HEK293T (cell line): ENCODE data around the gene CDH4.

Experiments used
- CTCF ChIA-PET: fragments of 350-600 bp; formaldehyde crosslinking; extraction: SDS; loops from one replicate; lab custom pipeline; 2021; ENCODE audit warnings: antibody characterized with exemption, inconsistent platforms; lab: Yijun Ruan, JAX
- POLR2A ChIA-PET: fragments of 350-600 bp; formaldehyde crosslinking; extraction: SDS; loops from one replicate; lab custom pipeline; 2020; ENCODE audit warnings: antibody characterized with exemption, inconsistent platforms; lab: Yijun Ruan, JAX
- DNase-seq: peaks from one replicate; pipeline ENCODE4 v3.0.0; 2012; ENCODE audit warnings: mixed read lengths; ENCODE audit errors: extremely low spot score
- ARNT ChIP-seq: fragments of 450-650 bp; IDR thresholded peaks from 2 replicates; pipeline ENCODE4 v1.6.1; 2017; ENCODE audit warnings: mild to moderate bottlenecking
- BHLHE40 ChIP-seq: fragments of 450-650 bp; IDR thresholded peaks from 2 replicates; pipeline ENCODE4 v1.6.1; 2016; ENCODE audit warnings: mild to moderate bottlenecking, moderate library complexity, borderline replicate concordance
- CTBP1 ChIP-seq: fragments of 450-650 bp; IDR thresholded peaks from 2 replicates; pipeline ENCODE4 v1.6.1; 2016; ENCODE audit warnings: borderline replicate concordance
- ELF4 ChIP-seq: fragments of 450-650 bp; IDR thresholded peaks from 2 replicates; pipeline ENCODE4 v1.6.1; 2017; ENCODE audit warnings: antibody characterized with exemption
- FOXA1 ChIP-seq: fragments of 450-650 bp; IDR thresholded peaks from 2 replicates; pipeline ENCODE4 v1.6.1; 2016; ENCODE audit warnings: mild to moderate bottlenecking
- FOXK2 ChIP-seq: fragments of 450-650 bp; IDR thresholded peaks from 2 replicates; pipeline ENCODE4 v1.6.1; 2016; ENCODE audit warnings: mild to moderate bottlenecking
- FOXM1 ChIP-seq: fragments of 450-650 bp; IDR thresholded peaks from 2 replicates; pipeline ENCODE4 v1.6.1; 2017; ENCODE audit warnings: mild to moderate bottlenecking, borderline replicate concordance
- HDGF ChIP-seq: fragments of 450-650 bp; IDR thresholded peaks from 2 replicates; pipeline ENCODE4 v1.6.1; 2017; ENCODE audit warnings: antibody characterized with exemption, borderline replicate concordance
- L3MBTL2 ChIP-seq: fragments of 450-650 bp; conservative IDR thresholded peaks from 2 replicates; pipeline ENCODE4 v1.6.1; 2016; ENCODE audit warnings: mild to moderate bottlenecking
- LEF1 ChIP-seq: fragments of 450-650 bp; IDR thresholded peaks from 2 replicates; pipeline ENCODE4 v1.6.1; 2017; ENCODE audit warnings: mild to moderate bottlenecking, borderline replicate concordance
- NFRKB ChIP-seq: fragments of 450-650 bp; IDR thresholded peaks from 2 replicates; pipeline ENCODE4 v1.6.1; 2016; ENCODE audit warnings: mild to moderate bottlenecking, moderate library complexity
- PKNOX1 ChIP-seq: fragments of 450-650 bp; IDR thresholded peaks from 2 replicates; pipeline ENCODE4 v1.6.1; 2016
- SP1 ChIP-seq: fragments of 450-650 bp; IDR thresholded peaks from 2 replicates; pipeline ENCODE4 v1.6.1; 2017
- SUZ12 ChIP-seq: fragments of 450-650 bp; IDR thresholded peaks from 2 replicates; pipeline ENCODE4 v1.6.1; 2016; ENCODE audit warnings: mild to moderate bottlenecking
- TARDBP ChIP-seq: fragments of 450-650 bp; IDR thresholded peaks from 2 replicates; pipeline ENCODE4 v1.6.1; 2016
- ZNF384 ChIP-seq: fragments of 450-650 bp; IDR thresholded peaks from 2 replicates; pipeline ENCODE4 v1.6.1; 2016

CDH4 gene

DNA sequence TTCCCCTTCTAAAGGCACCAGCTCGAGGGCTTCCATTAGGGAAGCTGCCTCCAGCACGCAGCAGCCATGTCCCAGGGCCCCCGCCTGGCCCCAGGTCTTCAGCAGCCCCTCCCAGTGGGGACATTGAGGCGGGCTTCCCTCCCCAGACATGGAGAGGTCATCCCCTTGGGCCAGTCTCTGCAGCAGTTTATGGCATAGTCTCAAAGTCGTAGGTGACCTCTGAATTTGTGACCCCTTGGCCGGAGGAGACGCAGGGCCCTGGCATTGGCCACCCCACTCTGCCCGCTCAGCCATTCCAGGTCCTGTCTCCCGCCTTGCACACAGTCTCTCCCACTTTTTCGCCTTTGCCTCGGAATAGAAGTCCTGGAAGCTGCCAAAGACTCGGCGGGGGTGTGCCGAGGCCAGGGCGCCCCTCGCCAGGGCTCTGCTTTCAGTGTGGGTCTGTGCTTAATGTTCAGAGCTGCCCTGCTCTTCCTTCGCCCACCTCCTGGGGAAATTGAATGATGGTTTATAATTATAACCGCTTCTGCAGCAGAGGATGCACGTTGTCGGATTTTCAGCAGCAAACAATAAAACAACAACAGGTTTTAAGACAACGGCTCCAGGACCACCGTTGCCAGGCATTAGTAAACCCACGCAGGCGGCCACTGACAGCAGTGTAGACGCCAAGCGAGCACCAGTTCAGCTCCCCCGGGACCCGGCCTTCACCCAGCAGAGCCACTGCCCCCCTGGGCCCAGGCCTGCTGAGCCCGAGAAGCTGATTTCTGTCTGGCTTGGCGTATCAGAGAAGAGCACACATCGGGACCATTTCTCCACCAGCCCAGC is 626.6 kb downstream of the CDH4 start:
- TF ChIP-seq TARDBP (no peak), SP1 (no peak), FOXA1 (no peak), CTBP1 (no peak), LEF1 (no peak), FOXM1 (no peak), ZNF384 (no peak), ARNT (no peak), ELF4 (no peak), SUZ12 (no peak), PKNOX1 (no peak), BHLHE40 (no peak), L3MBTL2 (no peak), HDGF (no peak), NFRKB (no peak)
- DNase-seq, result no peak
- ChIA-PET CTCF (no interaction called here), POLR2A (no interaction called here)

GRCh38 chr20:61879303-61879620 is 627.2 kb downstream of the CDH4 start:
- CTCF ChIA-PET, result no interaction called here

DNA sequence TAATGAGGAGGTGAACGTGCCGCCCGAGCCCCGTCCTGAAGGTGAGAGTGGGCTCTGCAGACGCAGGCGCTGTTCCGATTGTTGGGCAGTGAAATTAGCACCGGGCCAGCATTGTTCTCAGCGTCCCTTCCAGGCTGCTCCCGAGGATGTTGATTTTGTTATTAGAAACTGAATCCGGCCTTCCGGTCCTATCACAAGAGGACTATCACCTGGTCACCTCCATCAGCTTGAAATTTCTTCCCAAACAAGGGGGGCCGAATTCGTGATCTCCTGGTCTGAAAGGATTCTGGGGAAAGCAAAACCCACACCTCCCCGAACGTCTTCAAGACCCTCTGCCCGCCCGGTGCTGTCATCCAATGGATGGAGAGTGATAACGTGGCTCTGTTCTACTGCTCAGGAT is 627.6 kb downstream of the CDH4 start:
- POLR2A ChIA-PET, result no interaction called here
- no peak for TF ChIP-seq SP1
- TF ChIP-seq NFRKB, result no peak
- no peak for TF ChIP-seq FOXK2
- TF ChIP-seq PKNOX1, result no peak
- no peak for TF ChIP-seq FOXA1
- TF ChIP-seq HDGF, result no peak
- no peak for TF ChIP-seq TARDBP
- TF ChIP-seq BHLHE40, result no peak
- TF ChIP-seq SUZ12, result no peak
- no peak for TF ChIP-seq ARNT
- no peak for TF ChIP-seq ELF4
- no peak for TF ChIP-seq L3MBTL2
- no peak for TF ChIP-seq ZNF384
- no peak for TF ChIP-seq CTBP1
- TF ChIP-seq LEF1, result no peak
- no peak for TF ChIP-seq FOXM1
- CTCF ChIA-PET, result no interaction called here
- DNase-seq, result no peak

More at GRCh38 chr20:61879303-61879620, 627.2 kb downstream of the CDH4 start:
- no peak for DNase-seq
- TF ChIP-seq CTBP1 (no peak), TARDBP (no peak), SP1 (no peak), SUZ12 (no peak), L3MBTL2 (no peak)
- POLR2A ChIA-PET, result no interaction called here

- POLR2A ChIA-PET, result no interaction called here
- no peak for TF ChIP-seq PKNOX1
- no peak for TF ChIP-seq ARNT
- no peak for TF ChIP-seq CTBP1
- TF ChIP-seq FOXM1, result no peak
- CTCF ChIA-PET, result no interaction called here
- DNase-seq, result no peak
Measured at GRCh38 chr20:61880706-61881105, 628.6 kb downstream of the CDH4 start.

- no peak for DNase-seq
- ChIA-PET POLR2A (no interaction called here), CTCF (no interaction called here)
- TF ChIP-seq HDGF (no peak), LEF1 (no peak), BHLHE40 (no peak)
Measured at GRCh38 chr20:61881416-61881815, 629.4 kb downstream of the CDH4 start.

GRCh38 chr20:61881861-61882260 is 629.8 kb downstream of the CDH4 start:
- POLR2A ChIA-PET, result no interaction called here

More at GRCh38 chr20:61881861-61882260, 629.8 kb downstream of the CDH4 start:
- no peak for TF ChIP-seq SP1
- TF ChIP-seq NFRKB, result no peak
- CTCF ChIA-PET, result no interaction called here
- DNase-seq, result no peak
